Measurements from ENCODE around the gene MAPK9.

The MAPK9 gene

DNA sequence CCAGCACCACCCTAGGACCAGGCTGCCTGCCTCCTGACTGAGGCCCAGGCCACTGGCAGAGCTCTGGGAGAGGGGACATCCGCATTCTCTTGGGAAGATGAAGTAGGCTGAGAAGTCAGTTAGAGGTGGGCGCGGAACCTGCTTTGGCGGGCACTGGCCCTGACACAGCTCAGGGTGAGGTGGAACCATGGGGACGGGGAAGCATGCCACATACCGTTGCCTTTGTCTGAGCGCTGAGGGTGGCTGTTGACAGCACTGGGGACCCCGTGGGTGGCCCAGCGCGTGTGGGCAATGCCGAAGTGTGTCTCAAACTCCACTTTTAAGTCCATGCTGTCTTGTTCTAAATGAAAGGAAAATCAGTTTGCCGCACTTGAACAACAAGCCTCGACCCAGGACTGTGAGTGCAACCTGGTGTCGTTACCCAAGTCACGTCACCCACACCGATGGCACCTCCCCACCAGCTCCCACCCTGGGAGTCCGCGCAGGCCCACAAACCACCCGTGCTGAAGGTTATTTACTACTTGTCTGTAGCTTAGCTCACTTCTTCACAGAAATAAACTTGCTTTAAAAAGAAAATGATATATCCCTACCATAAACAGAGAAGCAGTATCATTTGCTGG is 43.8 kb upstream of the MAPK9 start:
- TF ChIP-seq, protein P1, sequence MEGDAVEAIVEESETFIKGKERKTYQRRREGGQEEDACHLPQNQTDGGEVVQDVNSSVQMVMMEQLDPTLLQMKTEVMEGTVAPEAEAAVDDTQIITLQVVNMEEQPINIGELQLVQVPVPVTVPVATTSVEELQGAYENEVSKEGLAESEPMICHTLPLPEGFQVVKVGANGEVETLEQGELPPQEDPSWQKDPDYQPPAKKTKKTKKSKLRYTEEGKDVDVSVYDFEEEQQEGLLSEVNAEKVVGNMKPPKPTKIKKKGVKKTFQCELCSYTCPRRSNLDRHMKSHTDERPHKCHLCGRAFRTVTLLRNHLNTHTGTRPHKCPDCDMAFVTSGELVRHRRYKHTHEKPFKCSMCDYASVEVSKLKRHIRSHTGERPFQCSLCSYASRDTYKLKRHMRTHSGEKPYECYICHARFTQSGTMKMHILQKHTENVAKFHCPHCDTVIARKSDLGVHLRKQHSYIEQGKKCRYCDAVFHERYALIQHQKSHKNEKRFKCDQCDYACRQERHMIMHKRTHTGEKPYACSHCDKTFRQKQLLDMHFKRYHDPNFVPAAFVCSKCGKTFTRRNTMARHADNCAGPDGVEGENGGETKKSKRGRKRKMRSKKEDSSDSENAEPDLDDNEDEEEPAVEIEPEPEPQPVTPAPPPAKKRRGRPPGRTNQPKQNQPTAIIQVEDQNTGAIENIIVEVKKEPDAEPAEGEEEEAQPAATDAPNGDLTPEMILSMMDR (conservative IDR thresholded peaks at IDR 0.05; ENCODE audit: low read depth, low read length): no peak
- DNase-seq (ENCODE audit: low read depth): no peak
- no peak overlapping the region for H3K4me3 ChIP-seq (ENCODE audit: low read length)

DNA sequence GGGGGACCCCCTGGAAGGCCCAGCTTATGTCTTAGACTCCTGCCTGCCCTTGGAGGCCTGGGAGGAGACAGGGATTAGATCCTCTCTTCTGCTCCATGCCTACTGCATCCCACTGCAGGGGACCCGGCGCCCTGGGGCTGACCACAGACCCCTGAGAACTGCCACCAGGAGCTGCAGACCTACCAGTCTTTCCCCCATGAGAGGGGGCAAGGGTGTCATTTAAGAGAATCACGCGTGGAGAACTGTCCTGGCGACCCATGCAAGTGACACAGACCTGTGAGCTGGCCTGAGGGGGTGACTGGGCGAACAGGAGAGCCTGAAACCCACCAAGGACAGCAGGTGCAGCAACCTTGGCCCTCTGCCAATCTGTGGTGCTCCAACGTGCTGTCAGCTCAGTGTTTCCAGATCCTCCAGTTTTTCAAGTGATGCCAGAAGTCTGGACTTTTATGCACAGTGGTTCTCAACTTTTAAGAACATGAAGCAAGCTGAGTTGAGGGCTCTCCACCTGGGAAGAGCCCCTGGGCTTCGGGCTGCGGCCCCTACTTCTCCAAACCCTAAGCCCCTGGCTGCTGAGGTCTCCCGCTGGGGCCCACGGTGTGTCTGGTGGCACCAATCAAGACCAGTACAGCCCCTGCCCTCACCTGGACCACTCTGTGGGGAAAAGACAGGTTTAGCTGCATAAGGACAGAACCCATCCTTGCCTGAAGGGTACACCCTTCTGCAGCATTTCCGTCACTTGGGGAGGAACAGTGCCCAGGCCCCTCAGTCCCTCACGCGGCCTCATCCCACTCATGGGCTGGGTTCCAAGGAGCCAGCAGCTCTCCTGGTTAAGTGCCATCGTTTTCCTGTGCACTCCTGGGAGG is 43.1 kb upstream of the MAPK9 start:
- DNase-seq (ENCODE audit: low read depth): no peak
- no peak overlapping the region for H3K4me3 ChIP-seq (ENCODE audit: low read length)
- TF ChIP-seq, protein P1 (conservative IDR thresholded peaks at IDR 0.05; ENCODE audit: low read depth, low read length): no peak

DNA sequence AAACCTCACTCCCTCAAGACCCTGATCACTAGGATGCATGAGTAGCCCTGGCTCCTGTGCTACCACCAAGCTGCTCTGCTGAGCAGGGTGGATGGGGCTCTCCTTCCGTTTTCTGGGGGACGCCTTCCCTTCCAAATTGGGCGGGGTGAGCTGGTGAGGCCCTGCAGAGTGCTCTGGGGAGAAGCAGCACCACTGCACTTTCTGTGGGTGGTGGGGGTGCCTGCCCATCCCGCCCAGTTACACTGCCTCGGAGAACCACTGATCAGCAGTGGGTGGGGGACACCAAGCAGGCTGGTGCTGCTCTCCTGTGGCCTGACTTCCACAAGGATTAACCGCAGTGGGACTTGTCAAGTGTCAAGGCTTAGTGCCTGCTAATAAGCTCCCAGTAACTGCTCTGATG is 42.3 kb upstream of the MAPK9 start:
- DNase-seq (ENCODE audit: low read depth): no peak
- TF ChIP-seq, protein P1 (conservative IDR thresholded peaks at IDR 0.05; ENCODE audit: low read depth, low read length): no peak
- no peak overlapping the region for H3K4me3 ChIP-seq (ENCODE audit: low read length)

DNA sequence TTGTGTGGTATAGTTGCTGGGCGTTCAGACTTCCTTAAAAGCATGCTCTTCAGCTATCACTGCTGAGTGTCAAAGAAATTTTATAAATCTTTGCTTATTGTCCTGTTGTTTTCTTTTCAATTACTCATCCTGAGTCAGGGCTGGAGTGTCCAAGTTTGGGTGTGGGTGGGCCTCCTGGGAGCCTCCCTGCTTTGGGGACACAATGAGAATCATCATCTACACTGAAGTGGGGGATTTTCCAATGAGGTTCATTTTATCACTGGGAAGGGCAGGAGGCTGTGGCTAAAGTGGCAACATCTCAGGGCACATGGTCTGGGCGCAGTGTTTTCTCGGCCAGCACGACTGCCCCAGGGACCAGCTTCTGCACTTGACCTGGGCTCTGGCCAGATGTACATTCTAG is 41.8 kb upstream of the MAPK9 start:
- no peak for DNase-seq (ENCODE audit: low read depth)
- TF ChIP-seq, protein P1 (conservative IDR thresholded peaks at IDR 0.05; ENCODE audit: low read depth, low read length): no peak
- H3K4me3 ChIP-seq (ENCODE audit: low read length): no peak overlapping the region

DNA sequence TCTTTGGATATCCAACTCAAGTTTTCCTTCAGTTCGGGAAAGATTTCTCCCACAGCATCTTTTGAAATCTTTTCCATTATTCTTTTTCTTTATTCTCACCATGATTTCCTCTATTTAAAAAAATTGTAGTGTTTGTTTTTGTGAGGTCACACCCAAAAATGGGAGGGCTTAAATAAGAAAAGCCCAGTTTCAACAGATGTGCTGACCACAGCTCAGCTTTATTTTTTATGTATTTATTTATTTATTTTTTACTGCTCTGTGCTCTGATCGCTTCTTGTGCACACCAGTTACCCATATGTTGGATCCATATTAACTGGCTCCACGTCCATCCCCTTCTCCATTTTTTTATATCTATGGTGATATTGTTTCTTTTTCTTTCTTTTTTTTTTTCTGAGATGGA is 41.0 kb upstream of the MAPK9 start:
- no peak for DNase-seq (ENCODE audit: low read depth)
- no peak overlapping the region for H3K4me3 ChIP-seq (ENCODE audit: low read length)
- TF ChIP-seq, protein P1 (conservative IDR thresholded peaks at IDR 0.05; ENCODE audit: low read depth, low read length): no peak

DNA sequence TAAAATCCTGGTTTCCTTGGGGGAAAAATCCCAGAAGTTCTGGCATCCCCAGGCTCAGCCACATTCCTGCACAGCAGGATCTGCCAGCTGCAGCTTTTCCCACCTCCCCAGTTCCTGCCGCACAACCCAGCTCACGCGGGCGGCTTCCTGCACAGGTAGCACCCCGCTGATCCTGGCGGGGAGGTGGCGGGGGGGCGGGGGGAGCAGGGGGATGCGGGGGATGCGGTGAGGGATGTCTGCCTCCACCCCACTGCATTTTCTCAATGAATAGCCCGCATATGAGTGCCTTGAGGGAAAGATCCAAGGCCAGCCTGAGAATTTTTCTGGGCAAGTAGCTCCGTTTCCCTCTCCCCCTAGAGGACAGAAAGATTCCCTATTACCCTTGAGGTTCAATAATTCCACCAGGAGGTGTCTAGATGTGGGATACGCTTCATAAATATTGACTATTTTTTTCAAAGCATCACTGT is 40.2 kb upstream of the MAPK9 start:
- TF ChIP-seq, protein P1 (conservative IDR thresholded peaks at IDR 0.05; ENCODE audit: low read depth, low read length): peak; percentile 4
- DNase-seq (ENCODE audit: low read depth): no peak
- H3K4me3 ChIP-seq (ENCODE audit: low read length): no peak overlapping the region

DNA sequence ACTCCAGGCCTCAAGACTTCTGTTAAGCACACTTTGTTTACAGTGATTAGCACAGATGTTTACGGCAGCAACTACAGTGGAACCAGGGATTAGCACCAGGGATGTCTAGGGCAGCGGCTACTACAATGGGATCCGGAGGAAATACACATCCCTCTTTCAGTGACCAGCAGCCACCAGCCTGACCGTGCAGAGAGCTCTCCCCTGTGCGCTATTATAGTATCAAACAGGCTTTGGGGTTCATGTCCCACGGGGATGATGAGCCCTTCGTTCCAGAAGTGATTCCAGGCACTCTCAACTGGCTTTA is 39.7 kb upstream of the MAPK9 start:
- TF ChIP-seq, protein P1 (conservative IDR thresholded peaks at IDR 0.05; ENCODE audit: low read depth, low read length): no peak
- H3K4me3 ChIP-seq (ENCODE audit: low read length): no peak overlapping the region
- no peak for DNase-seq (ENCODE audit: low read depth)
